Stimulated activated CD4-positive, alpha-beta T cell treated with anti-CD3 and anti-CD28 coated beads, TNF-alpha, amount 100 ng/mL, for 1 hour (primary cell): Measurements from ENCODE around the gene NASP.
"Not testable (repeated sequence)": the region's sequence is repeated elsewhere in the genome, so short reads cannot be mapped to it uniquely, and the experiment has no call there.

ENCODE experiments used
- DNase-seq, 3 donors: peaks; one replicate each; pipeline ENCODE4 v3.0.0-alpha.2; 2020; ENCODE audit warnings: low read depth in 3 of 3, low spot score in 1 of 3

The NASP gene

GRCh38 chr1:45569571-45569961 is 14.3 kb upstream of the NASP start:
- DNase-seq = no peak

DNA sequence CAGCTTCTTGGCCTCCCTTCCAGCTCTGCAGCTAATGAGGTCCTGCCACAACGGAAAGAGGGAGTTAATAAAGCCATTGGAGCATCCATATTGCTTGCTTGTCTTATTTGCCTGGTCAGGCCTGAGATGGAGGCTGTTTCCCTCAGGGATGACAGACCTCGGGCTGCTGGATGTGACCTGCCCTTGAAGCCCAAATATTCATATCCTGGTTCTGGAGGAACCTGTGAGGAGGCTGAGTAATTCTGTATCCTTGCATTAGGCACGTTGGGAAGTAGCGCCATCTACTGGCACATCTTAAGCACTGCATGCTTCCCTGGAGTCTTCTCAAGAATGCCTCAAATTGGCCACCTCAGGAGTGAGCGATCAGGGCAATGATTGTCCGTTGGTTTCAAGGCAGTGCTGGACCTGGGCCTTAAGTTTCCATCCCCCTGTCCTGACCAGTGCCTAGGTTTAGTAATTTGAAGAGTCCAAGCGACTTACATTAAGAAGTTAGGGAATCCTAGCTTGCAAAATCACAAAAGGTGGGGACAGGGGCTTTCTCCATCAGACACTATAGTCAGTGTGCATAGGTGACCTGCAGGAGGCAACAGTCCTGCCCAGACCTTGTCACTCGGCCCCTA is 13.8 kb upstream of the NASP start:
- peak in 2 of 3 donors; percentile 45 to 50 for DNase-seq

DNA sequence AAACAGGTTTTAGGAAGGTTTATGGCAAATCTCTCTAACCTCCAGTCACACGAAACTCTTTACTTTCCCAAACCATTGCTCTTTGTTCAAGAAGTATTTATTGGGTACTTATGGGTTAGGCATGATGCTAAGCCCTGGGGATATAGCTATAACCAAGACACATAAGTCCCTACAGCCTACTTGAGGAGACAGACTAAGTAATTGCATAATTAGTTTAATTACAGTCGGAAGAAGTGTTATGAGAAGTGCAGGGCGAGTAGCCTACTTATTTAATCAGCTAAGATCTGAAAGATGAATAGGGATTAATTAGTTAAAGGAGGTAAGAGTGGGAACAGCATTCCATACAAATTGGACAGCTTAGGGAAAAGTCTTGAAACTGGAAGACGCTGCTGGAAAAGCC is 13.2 kb upstream of the NASP start:
- DNase-seq = no peak

- no peak for DNase-seq
Measured at GRCh38 chr1:45573231-45573804, 10.5 kb upstream of the NASP start.

GRCh38 chr1:45574105-45574626 is 9.7 kb upstream of the NASP start:
- DNase-seq = no peak

GRCh38 chr1:45583264-45583665 is 576 bp upstream of the NASP start:
- DNase-seq = peak; percentile 83 to 87 (median 87)

- DNase-seq = peak; percentile 59 to 81 (median 64)
Measured at GRCh38 chr1:45584351-45585109, 689 bp downstream of the NASP start.

- no peak for DNase-seq
Measured at GRCh38 chr1:45585110-45585426, 1.2 kb downstream of the NASP start.

- DNase-seq = no peak
Measured at GRCh38 chr1:45585496-45586075, 1.7 kb downstream of the NASP start.

DNA sequence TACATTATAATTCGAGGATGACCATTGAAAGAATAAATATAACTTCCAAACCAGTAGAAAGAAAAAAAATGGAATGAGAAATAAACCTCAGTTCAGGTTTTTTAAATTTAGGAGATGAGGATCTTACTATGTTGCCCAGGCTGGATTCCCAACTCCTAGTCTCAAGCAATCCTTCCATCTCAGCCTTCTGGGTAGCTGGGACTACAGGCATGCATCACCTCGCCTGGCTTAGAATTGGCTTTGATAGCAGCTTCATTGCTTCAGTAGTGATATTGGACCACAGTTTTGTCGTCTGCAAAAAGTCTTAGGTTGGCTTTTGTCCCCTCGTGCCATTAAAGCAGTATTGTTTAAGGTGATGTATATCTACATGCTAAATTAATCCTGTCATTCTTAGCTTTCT is 2.9 kb downstream of the NASP start:
- DNase-seq = no peak

- DNase-seq = no peak
Measured at GRCh38 chr1:45589861-45590260, 6.0 kb downstream of the NASP start.

- no peak for DNase-seq
Measured at GRCh38 chr1:45594412-45594811, 10.6 kb downstream of the NASP start.

- DNase-seq = not testable (repeated sequence)
Measured at GRCh38 chr1:45596765-45597164, 12.9 kb downstream of the NASP start.

DNA sequence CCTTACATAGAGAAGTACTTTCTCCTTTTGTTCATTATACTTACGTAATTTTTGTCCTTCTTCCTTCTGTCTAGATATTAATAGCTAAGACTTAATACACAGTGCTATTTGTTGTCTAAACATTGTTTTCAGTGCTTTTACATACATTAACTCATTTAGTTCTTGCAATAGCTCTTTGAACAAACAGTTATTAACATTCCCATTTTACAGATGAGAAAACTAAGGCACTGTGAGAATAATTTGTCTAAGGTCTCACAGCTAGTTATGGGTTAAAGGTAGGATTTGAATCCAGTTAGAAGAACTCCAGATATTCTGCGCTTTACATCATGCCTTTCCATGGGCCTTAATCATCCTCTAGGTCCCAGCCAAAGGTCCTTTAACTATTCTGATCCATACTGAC is 20.4 kb downstream of the NASP start:
- no peak for DNase-seq

DNA sequence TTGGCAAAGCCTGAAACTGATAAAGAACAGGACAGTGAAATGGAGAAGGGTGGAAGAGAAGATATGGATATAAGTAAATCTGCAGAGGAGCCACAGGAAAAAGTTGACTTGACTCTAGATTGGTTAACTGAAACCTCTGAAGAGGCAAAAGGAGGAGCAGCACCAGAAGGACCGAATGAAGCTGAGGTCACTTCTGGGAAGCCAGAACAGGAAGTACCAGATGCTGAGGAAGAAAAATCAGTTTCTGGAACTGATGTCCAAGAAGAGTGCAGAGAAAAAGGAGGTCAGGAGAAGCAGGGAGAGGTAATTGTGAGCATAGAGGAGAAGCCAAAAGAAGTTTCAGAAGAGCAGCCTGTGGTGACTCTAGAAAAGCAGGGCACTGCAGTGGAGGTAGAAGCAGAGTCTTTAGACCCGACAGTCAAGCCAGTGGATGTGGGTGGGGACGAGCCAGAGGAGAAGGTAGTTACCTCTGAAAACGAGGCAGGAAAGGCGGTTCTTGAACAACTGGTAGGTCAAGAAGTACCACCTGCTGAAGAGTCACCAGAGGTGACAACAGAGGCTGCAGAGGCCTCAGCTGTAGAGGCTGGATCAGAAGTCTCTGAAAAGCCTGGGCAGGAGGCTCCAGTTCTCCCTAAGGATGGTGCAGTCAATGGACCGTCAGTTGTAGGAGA is 23.7 kb downstream of the NASP start:
- DNase-seq = no peak

- DNase-seq = no peak
Measured at GRCh38 chr1:45608175-45609156, 24.6 kb downstream of the NASP start.

DNA sequence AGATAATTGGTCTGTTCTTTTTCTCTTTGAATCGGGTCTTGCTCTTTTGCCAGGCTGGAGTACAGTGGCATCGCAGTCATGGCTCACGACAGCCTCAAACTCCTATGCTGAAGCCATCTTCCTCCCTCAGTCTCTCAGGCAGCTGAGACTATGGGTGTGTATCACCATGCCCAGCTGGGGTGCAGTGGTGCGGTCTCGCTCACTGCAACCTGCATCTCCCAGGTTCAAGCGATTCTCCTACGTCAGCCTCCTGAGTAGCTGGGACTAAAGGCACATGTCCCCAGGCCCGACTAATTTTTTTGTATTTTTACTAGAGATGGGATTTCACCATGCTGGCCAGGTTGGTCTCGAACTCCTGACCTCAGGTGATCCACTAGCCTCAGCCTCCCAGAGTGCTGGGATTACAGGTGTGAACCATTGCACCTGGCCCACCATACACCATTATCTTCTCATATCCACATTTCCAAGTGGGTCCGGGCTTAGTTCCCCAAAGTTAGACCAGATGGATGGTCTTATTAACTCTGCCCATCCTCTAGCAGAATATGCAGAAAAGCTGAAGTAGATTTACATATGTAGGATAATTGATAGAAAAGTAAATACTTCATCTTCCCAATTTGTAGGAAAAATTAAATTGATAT is 26.9 kb downstream of the NASP start:
- no peak for DNase-seq

DNA sequence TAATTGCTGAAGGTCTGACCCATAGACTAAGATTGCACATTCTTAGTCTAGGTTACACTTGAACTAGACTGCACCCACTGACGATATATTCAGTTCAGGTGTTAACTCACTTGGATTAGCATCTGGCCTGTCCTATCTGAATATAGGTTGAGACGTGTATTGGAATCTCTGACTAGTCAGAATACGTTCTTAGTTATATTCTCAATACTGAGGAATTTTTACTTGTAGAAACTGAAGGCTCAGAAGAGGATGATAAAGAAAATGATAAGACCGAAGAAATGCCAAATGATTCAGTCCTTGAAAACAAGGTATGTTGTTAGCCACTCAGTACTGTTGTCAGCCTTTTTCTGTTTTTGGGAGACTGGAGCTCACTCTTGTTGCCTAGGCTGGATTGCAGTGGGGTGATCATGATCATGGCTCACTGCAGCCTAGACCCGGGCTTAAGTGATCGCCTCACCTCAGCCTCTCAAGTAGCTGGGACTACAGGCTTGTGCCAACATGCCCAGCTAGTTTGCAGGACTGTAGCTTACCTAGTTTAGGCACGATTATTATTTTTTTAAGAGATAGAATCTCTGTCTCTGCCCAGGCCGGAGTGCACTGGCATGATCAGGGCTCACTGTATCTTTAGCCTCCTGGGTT is 29.2 kb downstream of the NASP start:
- DNase-seq = no peak

DNA sequence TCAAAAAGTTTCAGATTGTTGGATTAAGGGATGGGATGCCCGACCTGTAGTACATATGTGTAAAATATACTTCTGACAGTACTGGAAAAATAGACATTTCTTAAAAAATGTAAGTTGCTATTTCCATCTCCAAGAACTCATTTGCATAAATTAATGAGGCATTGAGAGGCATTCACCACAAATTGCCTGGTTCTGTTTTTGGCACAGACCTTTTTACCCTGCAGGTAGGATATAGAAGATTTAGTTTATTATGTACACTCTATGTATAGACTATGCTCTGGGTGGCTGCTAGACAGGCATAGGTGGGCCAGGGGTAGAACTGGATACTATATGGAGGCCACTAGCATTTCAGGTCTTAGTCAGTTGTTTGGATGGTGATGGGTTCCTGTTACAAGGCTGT is 32.0 kb downstream of the NASP start:
- no peak for DNase-seq
